K562 (cell line): ENCODE results near the gene KIT. TPM values are rescaled to one million over a fixed set of nuclear protein-coding genes. Genes with fewer than 3 reads are reported as not detected.

ENCODE experiments used
- ATAC-seq: fragments of 200-7000 bp; cut with Tn5 transposase; 3 replicates; pipeline ENCODE4 v1.9.1; 2020; ENCODE audit warnings: moderate library complexity
- BruUV-seq: library from RNA; stranded (reverse); fragments of 400-500 nt; replicated peaks from 2 replicates; lab custom pipeline; 2021; lab: Mats Ljungman, UMichigan
- CTCF ChIA-PET: fragments of 300-600 bp; formaldehyde crosslinking; extraction: SDS; loops from one replicate; lab custom pipeline; 2021; ENCODE audit warnings: low intra/inter-chr PET ratio; lab: Yijun Ruan, JAX
- POLR2A ChIA-PET: fragments of 300-600, 350-650 bp; sonication (Branson Sonifier 250); formaldehyde crosslinking; extraction: SDS; loops from one replicate; lab custom pipeline; 2021; ENCODE audit warnings: antibody characterized with exemption, inconsistent platforms; lab: Yijun Ruan, JAX
- DNase-seq, 4 experiments: peaks; one replicate each; pipeline versions ENCODE4 v3.0.0 to v3.0.0-alpha.2; 2011 to 2018; ENCODE audit warnings: low spot score in 3 of 4, mixed read lengths in 3 of 4; ENCODE audit errors: extremely low read depth in 1 of 4
- FAIRE-seq: peaks from 2 replicates; lab custom pipeline; 2011; peaks lifted over from hg19 to GRCh38; lab: Jason Lieb, UNC
- H2AFZ ChIP-seq: 2 replicates; pipeline ENCODE4 v1.6.0; 2011; ENCODE audit warnings: low read depth, low read length, control low read depth, inconsistent platforms
- H3K27ac ChIP-seq: fragments of 200-600 bp; 3 replicates; pipeline ENCODE4 v1.8.0; 2011; ENCODE audit warnings: low read depth, mild to moderate bottlenecking, control low read depth, inconsistent platforms, low read length, moderate library complexity, mixed read lengths; ENCODE audit errors: extremely low read depth
- H3K27me3 ChIP-seq, 2 experiments: fragments of 300-600 bp in 1 of 2; 2 replicates in 1 of 2; 3 replicates in 1 of 2; pipeline versions ENCODE4 v1.6.0 to v1.8.0; 2011; ENCODE audit warnings: inconsistent platforms in 2 of 2, low read length in 2 of 2, mild to moderate bottlenecking in 1 of 2, mixed read lengths in 1 of 2, moderate library complexity in 1 of 2; ENCODE audit not compliant: control insufficient read depth in 2 of 2, insufficient read depth in 2 of 2
- H3K36me3 ChIP-seq: fragments of 300-600 bp; 3 replicates; pipeline ENCODE4 v1.8.0; 2011; ENCODE audit warnings: mild to moderate bottlenecking, low read length, inconsistent platforms; ENCODE audit not compliant: control insufficient read depth, insufficient read depth
- H3K4me1 ChIP-seq, 2 experiments: fragments of 200-600 bp in 1 of 2; replicated peaks in 1 of 2; 2 replicates in 1 of 2; 3 replicates in 1 of 2; pipeline versions ENCODE4 v1.5.1 to v1.8.0; 2011; ENCODE audit warnings: inconsistent platforms in 2 of 2, low read length in 2 of 2, mild to moderate bottlenecking in 1 of 2, mixed read lengths in 1 of 2, moderate library complexity in 1 of 2; ENCODE audit not compliant: control insufficient read depth in 2 of 2, insufficient read depth in 2 of 2
- H3K4me2 ChIP-seq: 2 replicates; pipeline ENCODE4 v1.6.1; 2011; ENCODE audit warnings: low read length, control low read depth, inconsistent platforms, mixed read lengths; ENCODE audit not compliant: insufficient read depth
- H3K4me3 ChIP-seq: fragments of 200-600 bp; sonication (generic), shearing (Covaris generic); 2 replicates; pipeline ENCODE4 v1.5.1; 2016; ENCODE audit warnings: control low read depth, inconsistent platforms
- H3K79me2 ChIP-seq: fragments of 200-600 bp; 3 replicates; pipeline ENCODE4 v1.8.0; 2011; ENCODE audit warnings: low read length, inconsistent platforms; ENCODE audit not compliant: control insufficient read depth, insufficient read depth
- H3K9ac ChIP-seq, 2 experiments: 2 replicates each; pipeline versions ENCODE4 v1.6.0 to v1.6.1; 2011; ENCODE audit warnings: low read depth in 2 of 2, low read length in 2 of 2, control low read depth in 1 of 2, inconsistent platforms in 1 of 2, mild to moderate bottlenecking in 1 of 2, mixed read lengths in 1 of 2; ENCODE audit not compliant: insufficient read depth in 1 of 2
- H3K9me1 ChIP-seq: one replicate; pipeline ENCODE4 v1.6.0; 2011; ENCODE audit warnings: inconsistent platforms, mild to moderate bottlenecking, low read length, moderate library complexity; ENCODE audit not compliant: control insufficient read depth, insufficient read depth
- H3K9me3 ChIP-seq: replicated peaks from 2 replicates; pipeline ENCODE4 v1.5.1; 2011; ENCODE audit warnings: low read depth, low read length, inconsistent platforms; ENCODE audit not compliant: control insufficient read depth, insufficient read depth
- H4K20me1 ChIP-seq: replicated peaks from 2 replicates; pipeline ENCODE4 v1.6.1; 2011; ENCODE audit warnings: low read length, inconsistent platforms, mixed read lengths; ENCODE audit not compliant: control insufficient read depth, insufficient read depth
- TEAD4 ChIP-seq, 2 experiments: sonication (generic) in 1 of 2; formaldehyde crosslinking in 1 of 2; IDR thresholded peaks; 2 replicates each; pipeline versions ENCODE4 v1.6.1 to v1.8.0; 2012 to 2022; ENCODE audit warnings: borderline replicate concordance in 1 of 2, inconsistent platforms in 1 of 2, low read length in 1 of 2, mild to moderate bottlenecking in 1 of 2, missing genetic modification reagents in 1 of 2
- ZNF449 ChIP-seq: fragments of 250-450 bp; sonication (Bioruptor Pico); IDR thresholded peaks from 2 replicates; pipeline ENCODE4 v1.8.0; 2022; ENCODE audit warnings: moderate library complexity, mild to moderate bottlenecking, inconsistent platforms
- ZZZ3 ChIP-seq: fragments of 450-650 bp; IDR thresholded peaks from 2 replicates; pipeline ENCODE4 v1.6.1; 2016; ENCODE audit warnings: antibody characterized with exemption, mild to moderate bottlenecking, moderate library complexity
- whole genome bisulfite sequencing: fragments of 100-300 bp; shearing (Covaris generic); methylation state at CpG from one replicate; pipeline ENCODE4 v1.1.6; 2016; ENCODE audit warnings: low coverage, mixed read lengths; ENCODE audit not compliant: insufficient coverage; ENCODE audit errors: missing lambda C conversion rate; 5-methylcytosine and 5-hydroxymethylcytosine counted together
- in situ Hi-C: fragments of 300-500 bp; cut with MboI; formaldehyde crosslinking; loops from 4 replicates; pipeline ENCODE4 v1.15.0; 2018; ENCODE audit warnings: inconsistent platforms, mixed read lengths
- intact Hi-C: fragments of 100-400 bp; cut with micrococcal nuclease; formaldehyde crosslinking; loops from 2 replicates; pipeline ENCODE4 v1.14.2; 2022
- polyA plus RNA-seq, 8 experiments: library from polyadenylated mRNA; depleted of rRNA in 4 of 8; stranded (reverse) in 5 of 8; unstranded in 3 of 8; fragments of >200 nt; fragmentation: Nextera tagmentation in 2 of 8; fragmentation: Illumina TruSeq in 1 of 8; extraction: Ambion mirVana in 2 of 8; extraction: Trizol in 1 of 8; gene quantifications; 2 replicates each; pipeline versions ENCODE4 v1.2.1 to v1.2.3, GENCODE V29; 2011 to 2014; ENCODE audit warnings: inconsistent platforms in 1 of 8, missing spikeins in 1 of 8
- total RNA-seq, 7 experiments: library from RNA; depleted of rRNA in 6 of 7; stranded (reverse); fragments of >200 nt in 6 of 7; fragmentation: Illumina TruSeq in 2 of 7; extraction: Trizol in 2 of 7; gene quantifications; 2 replicates each; pipeline versions ENCODE4 v1.2.1 to v1.2.3, GENCODE V29; 2011 to 2021; ENCODE audit warnings: low replicate concordance in 1 of 7

The KIT gene
- total and polyA plus RNA-seq, 9 of the 15 experiments (the other 6 are each of a cell fraction or from before 2014, with no cell fraction given): 0.27 to 5.6 (median 0.57) TPM

GRCh38 chr4:54723820-54724219 is 66.1 kb downstream of the KIT start (continued):
- no peak for TF ChIP-seq ZNF449
- TF ChIP-seq, all 486 proteins: peak for 0

GRCh38 chr4:54726907-54727306 is 69.2 kb downstream of the KIT start:
- no peak overlapping the region for H3K4me2 ChIP-seq
- H3K4me3 ChIP-seq: no peak overlapping the region
- H3K9me1 ChIP-seq: no peaks in the 10 kb centered on the region
- H3K79me2 ChIP-seq: no peaks in the 10 kb centered on the region
- no peak for FAIRE-seq
- in situ Hi-C loops: no loop called here
- ChIA-PET CTCF (no interaction called here), POLR2A (interaction anchor here (1.2 kb wide), 1 partner anchor 12 kb away, joined by 3 read pairs; no protein-coding TSS in a partner anchor)
- H3K36me3 ChIP-seq: no peaks in the 10 kb centered on the region
- H3K27me3 ChIP-seq: peaks cover 2 to 10% of the 10 kb centered on the region in 2 experiments; a peak in 3 of 5 replicates
- no peak overlapping the region for H2AFZ ChIP-seq
- no peak for TF ChIP-seq TEAD4 (IDR thresholded peaks at IDR 0.05; ENCODE audit: low read length)
- TF ChIP-seq TEAD4 (CRISPR knock-in tag; IDR thresholded peaks at IDR 0.05; ENCODE audit: borderline replicate concordance): no peak
- TF ChIP-seq ZZZ3: no peak
- DNase-seq: no peak
- no peaks in the 10 kb centered on the region for H4K20me1 ChIP-seq
- WGBS: 5% methylated on average over 2 of the region's 2 CpGs
- no peaks in the 10 kb centered on the region for H3K4me1 ChIP-seq
- intact Hi-C loops: no loop called here
- H3K9me3 ChIP-seq: no peaks in the 10 kb centered on the region
- BruUV-seq: no TSS peak
- no peak overlapping the region for H3K27ac ChIP-seq
- H3K9ac ChIP-seq: no peak overlapping the region
- ATAC-seq: no peak
